ENCODE measurements around the gene SMARCA2. TPM values are rescaled to one million over a fixed set of nuclear protein-coding genes. Genes with fewer than 3 reads are reported as not detected.
A peak's percentile ranks its signal among the peaks of the same experiment; 100 is the strongest.

Gene SMARCA2
- total RNA-seq, 1 donor from 2014 or later = 131 TPM

GRCh38 chr9:2065704-2066103 lies 50.6 kb downstream of the SMARCA2 start:
- H3K36me3 Mint-ChIP-seq = peaks cover 32% of the 10 kb centered on the region
- peak overlapping the region; percentile 30 for H3K4me3 Mint-ChIP-seq
- TF ChIP-seq CTCF (conservative IDR thresholded peaks at IDR 0.05) = no peak
- H3K4me1 Mint-ChIP-seq (ENCODE audit: unreplicated experiment) = peaks cover 7% of the 10 kb centered on the region
- peak overlapping the region; percentile 83 for H3K27ac Mint-ChIP-seq
- no peaks in the 10 kb centered on the region for H3K9me3 Mint-ChIP-seq
- DNase-seq (ENCODE audit: extremely low spot score, unreplicated experiment) = no peak
- H3K27me3 Mint-ChIP-seq = no peaks in the 10 kb centered on the region

GRCh38 chr9:2066312-2067273 lies 51.4 kb downstream of the SMARCA2 start:
- Mint-ChIP-seq H3K4me3 (no peak overlapping the region), H3K27ac (peak overlapping the region; percentile 83), H3K9me3 (no peaks in the 10 kb centered on the region), H3K27me3 (no peaks in the 10 kb centered on the region), H3K36me3 (peaks cover 27% of the 10 kb centered on the region), H3K4me1 (ENCODE audit: unreplicated experiment) (peaks cover 7% of the 10 kb centered on the region)
- DNase-seq (ENCODE audit: extremely low spot score, unreplicated experiment) = no peak
- TF ChIP-seq CTCF (conservative IDR thresholded peaks at IDR 0.05) = no peak

- Mint-ChIP-seq H3K4me1 (ENCODE audit: unreplicated experiment) (no peaks in the 10 kb centered on the region), H3K9me3 (no peaks in the 10 kb centered on the region), H3K36me3 (peaks cover 39% of the 10 kb centered on the region), H3K27ac (no peak overlapping the region), H3K4me3 (no peak overlapping the region), H3K27me3 (no peaks in the 10 kb centered on the region)
- TF ChIP-seq CTCF (conservative IDR thresholded peaks at IDR 0.05) = no peak
- no peak for DNase-seq (ENCODE audit: extremely low spot score, unreplicated experiment)
Measured at GRCh38 chr9:2072752-2073405, 57.7 kb downstream of the SMARCA2 start.

GRCh38 chr9:2082772-2083171 lies 67.6 kb downstream of the SMARCA2 start:
- H3K4me3 Mint-ChIP-seq = no peak overlapping the region
- no peak for DNase-seq (ENCODE audit: extremely low spot score, unreplicated experiment)
- H3K36me3 Mint-ChIP-seq = peaks cover 52% of the 10 kb centered on the region
- H3K4me1 Mint-ChIP-seq (ENCODE audit: unreplicated experiment) = no peaks in the 10 kb centered on the region
- H3K27ac Mint-ChIP-seq = no peak overlapping the region
- no peak for TF ChIP-seq CTCF (conservative IDR thresholded peaks at IDR 0.05)
- no peaks in the 10 kb centered on the region for H3K9me3 Mint-ChIP-seq
- H3K27me3 Mint-ChIP-seq = no peaks in the 10 kb centered on the region

- Mint-ChIP-seq H3K4me3 (no peak overlapping the region), H3K9me3 (no peaks in the 10 kb centered on the region), H3K36me3 (peaks cover 59% of the 10 kb centered on the region), H3K4me1 (ENCODE audit: unreplicated experiment) (no peaks in the 10 kb centered on the region), H3K27ac (no peak overlapping the region), H3K27me3 (no peaks in the 10 kb centered on the region)
- TF ChIP-seq CTCF (conservative IDR thresholded peaks at IDR 0.05) = no peak
- DNase-seq (ENCODE audit: extremely low spot score, unreplicated experiment) = no peak
Measured at GRCh38 chr9:2083479-2083878, 68.3 kb downstream of the SMARCA2 start.
